Gastrocnemius medialis (tissue), 4 donors: ENCODE measurements around the gene TTC29.

Experiments used
- POLR2A ChIP-seq, 2 donors: fragments of 450-650 bp; IDR thresholded peaks; one replicate each; pipeline ENCODE4 v1.6.1; 2017; ENCODE audit warnings: antibody characterized with exemption in 2 of 2, mild to moderate bottlenecking in 2 of 2, moderate library complexity in 2 of 2
- TF ChIP-seq, protein P1 (sequence below), 5 experiments: fragments of 450-650 bp in 3 of 5; fragments of 200-600 bp in 2 of 5; sonication (generic) in 2 of 5; IDR thresholded peaks in 4 of 5; conservative IDR thresholded peaks in 1 of 5; 1 replicate in 4 of 5; 2 replicates in 1 of 5; pipeline ENCODE4 v1.5.1; 2016 to 2019; ENCODE audit warnings: antibody characterized with exemption in 5 of 5, mild to moderate bottlenecking in 3 of 5, moderate library complexity in 3 of 5

DNA sequence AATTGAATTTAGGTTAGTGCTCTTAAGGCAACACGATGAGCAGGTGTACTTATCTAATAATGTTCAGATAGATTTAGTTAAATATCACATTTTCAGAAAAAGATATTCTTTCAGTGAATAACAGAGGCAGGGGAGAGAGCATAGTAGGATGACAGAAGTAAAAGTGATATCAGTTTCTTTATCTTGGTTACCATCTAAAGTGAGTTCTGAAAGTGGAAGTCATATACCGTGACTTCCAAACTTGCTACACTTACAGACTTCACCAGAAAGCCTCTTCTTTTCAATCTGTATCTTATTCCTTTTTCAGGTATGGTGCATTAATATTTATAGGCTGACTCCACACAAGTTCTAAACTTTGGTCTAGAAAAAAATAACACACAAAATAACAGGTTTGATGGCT is 182.1 kb downstream of the TTC29 start:
- TF ChIP-seq, protein P1, sequence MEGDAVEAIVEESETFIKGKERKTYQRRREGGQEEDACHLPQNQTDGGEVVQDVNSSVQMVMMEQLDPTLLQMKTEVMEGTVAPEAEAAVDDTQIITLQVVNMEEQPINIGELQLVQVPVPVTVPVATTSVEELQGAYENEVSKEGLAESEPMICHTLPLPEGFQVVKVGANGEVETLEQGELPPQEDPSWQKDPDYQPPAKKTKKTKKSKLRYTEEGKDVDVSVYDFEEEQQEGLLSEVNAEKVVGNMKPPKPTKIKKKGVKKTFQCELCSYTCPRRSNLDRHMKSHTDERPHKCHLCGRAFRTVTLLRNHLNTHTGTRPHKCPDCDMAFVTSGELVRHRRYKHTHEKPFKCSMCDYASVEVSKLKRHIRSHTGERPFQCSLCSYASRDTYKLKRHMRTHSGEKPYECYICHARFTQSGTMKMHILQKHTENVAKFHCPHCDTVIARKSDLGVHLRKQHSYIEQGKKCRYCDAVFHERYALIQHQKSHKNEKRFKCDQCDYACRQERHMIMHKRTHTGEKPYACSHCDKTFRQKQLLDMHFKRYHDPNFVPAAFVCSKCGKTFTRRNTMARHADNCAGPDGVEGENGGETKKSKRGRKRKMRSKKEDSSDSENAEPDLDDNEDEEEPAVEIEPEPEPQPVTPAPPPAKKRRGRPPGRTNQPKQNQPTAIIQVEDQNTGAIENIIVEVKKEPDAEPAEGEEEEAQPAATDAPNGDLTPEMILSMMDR (IDR thresholded peaks at IDR 0.05 in 4 of 5, conservative IDR thresholded peaks at IDR 0.05 in 1 of 5): no peak
- TF ChIP-seq POLR2A (IDR thresholded peaks at IDR 0.05): no peak
